ENCODE measurements around the gene MTFP1.

MTFP1 gene, protein sequence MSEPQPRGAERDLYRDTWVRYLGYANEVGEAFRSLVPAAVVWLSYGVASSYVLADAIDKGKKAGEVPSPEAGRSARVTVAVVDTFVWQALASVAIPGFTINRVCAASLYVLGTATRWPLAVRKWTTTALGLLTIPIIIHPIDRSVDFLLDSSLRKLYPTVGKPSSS

GRCh38 chr22:30425616-30426387 is at the start of gene MTFP1:
MTFP1 (plus strand) TSS chr22:30425768; CDS start chr22:30425880, 112 bp downstream.
- in situ Hi-C loops (cut with HindIII; ENCODE audit: low pct_unique_long_range_greater_than_20kb, low sequenced_read_pairs), result no loop called here
- DNase-seq (ENCODE audit: low read depth in 1 of 2, low spot score in 1 of 2), result peak; percentile 27 to 55
- no peak for TF ChIP-seq JUND (IDR thresholded peaks at IDR 0.05; ENCODE audit: low read depth)

DNA sequence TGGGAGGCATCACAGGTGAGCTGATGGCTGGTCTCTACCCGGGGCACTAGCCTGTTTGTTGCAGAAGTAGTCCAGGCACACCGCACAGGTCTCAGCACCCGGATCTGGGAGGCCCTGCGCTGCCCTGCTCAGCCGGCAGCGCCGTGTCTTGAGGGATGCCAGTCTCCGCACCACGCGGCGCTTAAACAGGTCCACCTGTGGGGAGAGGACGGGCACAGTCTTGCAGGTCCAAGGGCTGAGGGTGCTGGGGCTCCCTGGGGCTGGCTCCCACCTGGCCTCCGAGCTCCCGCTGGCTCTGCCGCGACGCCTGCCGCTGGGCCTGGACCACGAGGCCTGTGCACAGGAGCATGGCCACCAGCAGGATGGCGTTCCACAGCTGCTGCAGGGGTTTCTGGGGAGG is 45.6 kb upstream of the MTFP1 start:
- in situ Hi-C loops (cut with HindIII; ENCODE audit: low pct_unique_long_range_greater_than_20kb, low sequenced_read_pairs), result no loop called here
- no peak for TF ChIP-seq JUND (IDR thresholded peaks at IDR 0.05; ENCODE audit: low read depth)
- no peak for DNase-seq (ENCODE audit: low read depth in 1 of 2, low spot score in 1 of 2)

DNA sequence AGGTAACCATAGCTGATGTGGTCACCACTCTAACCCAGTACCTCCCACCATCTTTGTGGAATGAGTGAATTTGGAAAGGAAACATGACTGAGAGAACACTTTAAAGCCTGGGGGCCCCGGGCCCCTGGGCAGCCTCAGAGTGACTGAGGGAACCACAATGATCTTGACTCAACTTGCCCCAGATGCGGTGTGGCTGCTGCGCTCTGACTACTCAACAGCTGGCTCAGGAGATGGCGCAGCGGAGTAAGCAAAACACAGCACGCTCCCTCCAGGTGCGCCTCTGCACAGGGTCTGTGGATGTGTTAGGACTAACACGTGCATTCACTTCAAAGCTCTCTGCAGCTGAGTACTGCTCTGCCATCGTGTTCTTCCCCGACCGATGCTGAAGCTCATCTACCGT is 44.3 kb upstream of the MTFP1 start:
- no peak for DNase-seq (ENCODE audit: low read depth in 1 of 2, low spot score in 1 of 2)
- in situ Hi-C loops (cut with HindIII; ENCODE audit: low pct_unique_long_range_greater_than_20kb, low sequenced_read_pairs), result no loop called here
- no peak for TF ChIP-seq JUND (IDR thresholded peaks at IDR 0.05; ENCODE audit: low read depth)

GRCh38 chr22:30382340-30382739 is 43.2 kb upstream of the MTFP1 start:
- no peak for TF ChIP-seq JUND (IDR thresholded peaks at IDR 0.05; ENCODE audit: low read depth)
- in situ Hi-C loops (cut with HindIII; ENCODE audit: low pct_unique_long_range_greater_than_20kb, low sequenced_read_pairs), result no loop called here
- DNase-seq (ENCODE audit: low read depth in 1 of 2, low spot score in 1 of 2), result no peak

DNA sequence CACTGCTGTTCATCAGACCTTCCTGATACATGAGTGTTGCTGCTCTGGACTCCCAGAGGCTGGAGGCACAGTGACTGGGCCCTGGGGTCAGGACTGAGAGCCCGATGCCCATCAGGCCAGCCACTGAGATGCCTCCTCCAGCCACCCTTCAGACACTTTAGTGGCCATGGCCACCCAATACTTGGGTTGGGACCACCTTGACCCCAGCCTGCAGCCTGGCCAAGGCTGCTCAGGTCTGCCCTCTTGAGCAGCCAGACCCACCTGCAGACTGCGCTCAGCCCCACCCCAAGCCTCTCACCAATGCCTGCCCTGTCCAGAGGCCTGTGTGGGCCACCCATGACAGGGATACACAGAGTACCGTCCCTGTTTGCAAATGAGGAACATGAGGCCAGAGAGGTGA is 42.5 kb upstream of the MTFP1 start:
- in situ Hi-C loops (cut with HindIII; ENCODE audit: low pct_unique_long_range_greater_than_20kb, low sequenced_read_pairs), result no loop called here
- no peak for TF ChIP-seq JUND (IDR thresholded peaks at IDR 0.05; ENCODE audit: low read depth)
- DNase-seq (ENCODE audit: low read depth in 1 of 2, low spot score in 1 of 2), result no peak

DNA sequence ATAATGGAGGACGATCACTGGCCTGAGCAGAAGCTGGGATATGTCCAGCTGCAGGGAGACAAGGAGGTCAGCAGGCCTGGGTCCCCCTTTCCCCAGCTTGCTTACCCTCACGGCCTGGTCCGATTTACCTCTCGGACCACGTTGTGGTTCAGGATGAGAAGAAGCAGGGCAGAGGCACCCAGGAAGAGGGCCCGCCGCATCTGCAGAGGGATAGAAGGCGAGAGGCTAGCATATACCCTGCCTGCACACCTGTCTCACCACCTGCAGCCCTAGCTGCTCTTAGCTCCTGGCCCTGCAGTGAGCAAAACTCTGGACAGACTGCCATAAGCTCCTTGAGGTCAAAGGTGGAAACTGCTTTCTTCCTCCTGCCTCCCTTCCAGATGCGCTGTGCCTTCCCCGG is 39.6 kb upstream of the MTFP1 start:
- no peak for TF ChIP-seq JUND (IDR thresholded peaks at IDR 0.05; ENCODE audit: low read depth)
- DNase-seq (ENCODE audit: low read depth in 1 of 2, low spot score in 1 of 2), result no peak
- in situ Hi-C loops (cut with HindIII; ENCODE audit: low pct_unique_long_range_greater_than_20kb, low sequenced_read_pairs), result no loop called here

GRCh38 chr22:30386608-30386959 is 39.0 kb upstream of the MTFP1 start:
- TF ChIP-seq JUND (IDR thresholded peaks at IDR 0.05; ENCODE audit: low read depth), result no peak
- DNase-seq (ENCODE audit: low read depth in 1 of 2, low spot score in 1 of 2), result no peak
- in situ Hi-C loops (cut with HindIII; ENCODE audit: low pct_unique_long_range_greater_than_20kb, low sequenced_read_pairs), result no loop called here

DNA sequence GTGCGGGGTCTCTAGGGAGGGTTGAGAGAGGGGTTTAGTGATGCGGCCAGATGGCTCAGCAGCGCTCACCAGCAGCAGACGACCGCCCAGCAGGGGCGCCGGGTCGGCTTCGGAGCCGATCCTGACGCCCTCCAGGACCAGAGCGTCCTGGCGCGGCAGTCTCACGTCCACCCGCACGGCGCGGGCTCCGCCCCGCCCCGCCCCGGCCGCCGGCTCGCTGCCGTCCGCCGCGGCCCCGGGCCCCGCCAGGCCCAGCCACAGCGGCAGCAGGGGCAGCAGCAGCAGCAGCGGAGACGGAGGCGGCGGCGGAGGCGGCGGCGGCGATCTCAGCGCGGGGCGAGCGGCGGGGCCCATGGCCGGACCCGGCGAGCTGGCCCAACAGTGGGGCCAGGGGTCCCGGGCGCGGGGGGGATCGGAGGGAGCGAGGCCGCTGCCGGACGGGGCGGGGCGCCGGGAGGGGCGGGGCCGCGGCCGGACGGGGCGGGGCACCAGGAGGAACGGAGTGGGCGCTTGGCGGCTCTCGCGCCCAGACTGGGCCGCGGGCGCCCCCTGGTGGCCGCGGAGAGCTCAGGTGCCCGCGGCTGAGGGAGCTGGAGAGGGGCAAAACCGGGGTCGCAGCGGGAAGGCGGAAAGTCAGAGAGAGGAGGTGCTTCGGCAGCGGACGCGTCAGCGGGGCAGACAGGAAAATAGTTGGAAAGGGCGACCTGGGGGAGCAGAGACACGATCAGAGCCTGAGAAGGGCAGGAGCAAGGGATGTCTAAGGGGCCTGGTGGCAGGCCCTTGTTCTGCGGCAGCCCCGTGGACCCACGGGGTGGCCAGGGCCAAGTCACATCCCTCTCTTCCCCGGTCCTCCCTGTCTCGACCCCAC is 38.4 kb upstream of the MTFP1 start, which contains the start of gene RNF215:
RNF215 (minus strand) TSS at position 452 of the 868 bp plus-strand sequence; CDS start at position 354, 98 bp downstream.
- in situ Hi-C loops (cut with HindIII; ENCODE audit: low pct_unique_long_range_greater_than_20kb, low sequenced_read_pairs), result no loop called here
- DNase-seq (ENCODE audit: low read depth in 1 of 2, low spot score in 1 of 2), result peak; percentile 72 to 82
- no peak for TF ChIP-seq JUND (IDR thresholded peaks at IDR 0.05; ENCODE audit: low read depth)

DNA sequence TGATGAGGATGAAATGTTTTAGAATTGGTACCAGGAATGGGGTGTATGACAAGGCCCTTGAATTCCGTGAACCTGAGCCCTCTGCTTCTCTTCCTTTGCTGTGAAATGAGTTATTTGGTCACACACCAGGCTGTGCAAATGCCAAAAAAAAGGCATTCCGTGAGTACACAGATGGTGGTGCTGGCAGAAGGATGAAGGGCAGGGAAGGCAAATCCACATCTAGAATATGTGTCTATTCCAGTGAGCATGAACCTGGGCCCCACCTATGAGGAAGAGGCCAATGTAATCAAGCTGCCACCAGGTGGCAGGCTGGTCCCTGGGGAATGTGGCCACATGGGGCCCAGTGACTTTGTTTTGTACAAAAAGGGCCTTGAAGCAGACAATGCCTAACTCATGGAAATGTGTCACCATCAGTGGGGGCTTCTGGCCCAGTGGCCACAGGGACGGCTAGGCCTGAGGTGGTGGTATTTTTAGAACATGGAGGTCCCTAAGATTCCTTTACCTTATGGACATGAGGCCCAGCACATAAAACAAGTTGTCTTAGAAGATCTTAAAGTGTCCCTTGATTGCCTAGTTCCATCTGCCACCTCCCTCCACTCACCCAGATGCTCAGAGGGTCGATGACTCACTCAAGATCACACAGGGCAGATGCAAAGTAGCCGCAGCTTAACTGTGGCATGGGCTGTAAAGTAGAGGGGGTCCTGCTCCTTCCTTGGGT is 34.4 kb upstream of the MTFP1 start:
- in situ Hi-C loops (cut with HindIII; ENCODE audit: low pct_unique_long_range_greater_than_20kb, low sequenced_read_pairs), result no loop called here
- no peak for TF ChIP-seq JUND (IDR thresholded peaks at IDR 0.05; ENCODE audit: low read depth)
- peak; percentile 62 to 82 for DNase-seq (ENCODE audit: low read depth in 1 of 2, low spot score in 1 of 2)

DNA sequence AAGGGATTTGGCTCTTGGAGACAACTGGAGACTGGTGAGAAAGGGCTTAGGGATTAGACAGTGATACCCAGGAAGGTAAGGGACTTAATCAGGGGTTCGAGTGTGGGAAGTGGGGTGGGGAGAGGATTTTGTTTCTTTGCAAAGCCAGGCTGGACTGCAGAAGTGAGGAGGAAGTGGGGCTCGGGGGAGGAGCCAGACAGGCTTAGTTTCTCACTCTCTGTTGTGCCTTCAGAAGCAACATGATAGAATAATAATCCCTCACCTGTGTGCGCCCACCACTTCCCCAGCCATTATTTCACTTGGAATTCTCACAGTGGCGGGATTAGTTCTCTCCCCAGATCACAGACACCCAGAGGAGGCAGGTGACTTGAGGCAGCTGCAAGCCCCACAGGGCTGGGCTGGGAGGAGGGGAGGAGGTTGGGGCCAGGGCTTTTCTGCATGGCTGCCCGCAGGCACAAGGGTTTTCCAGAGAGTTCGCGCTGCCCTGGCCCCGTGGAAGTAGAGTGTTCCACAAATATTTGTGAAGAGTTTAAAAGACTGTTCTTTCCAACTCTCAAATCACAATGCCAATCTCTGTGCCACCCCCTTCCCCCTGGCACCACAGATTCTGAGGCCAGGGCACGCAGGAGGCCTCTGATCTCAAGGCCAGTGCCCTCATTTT is 32.8 kb upstream of the MTFP1 start:
- TF ChIP-seq JUND (IDR thresholded peaks at IDR 0.05; ENCODE audit: low read depth), result no peak
- peak in 1 of 2 experiments; percentile 66 for DNase-seq (ENCODE audit: low read depth in 1 of 2, low spot score in 1 of 2)
- in situ Hi-C loops (cut with HindIII; ENCODE audit: low pct_unique_long_range_greater_than_20kb, low sequenced_read_pairs), result no loop called here

GRCh38 chr22:30393322-30393680 is 32.3 kb upstream of the MTFP1 start:
- in situ Hi-C loops (cut with HindIII; ENCODE audit: low pct_unique_long_range_greater_than_20kb, low sequenced_read_pairs), result no loop called here
- DNase-seq (ENCODE audit: low read depth in 1 of 2, low spot score in 1 of 2), result no peak
- TF ChIP-seq JUND (IDR thresholded peaks at IDR 0.05; ENCODE audit: low read depth), result no peak

GRCh38 chr22:30393885-30394284 is 31.7 kb upstream of the MTFP1 start:
- no peak for TF ChIP-seq JUND (IDR thresholded peaks at IDR 0.05; ENCODE audit: low read depth)
- in situ Hi-C loops (cut with HindIII; ENCODE audit: low pct_unique_long_range_greater_than_20kb, low sequenced_read_pairs), result no loop called here
- no peak for DNase-seq (ENCODE audit: low read depth in 1 of 2, low spot score in 1 of 2)
